Endothelial cell (in vitro differentiated cells): ENCODE measurements around the gene EFCAB14. TPM values are rescaled to one million over a fixed set of nuclear protein-coding genes. Genes with fewer than 3 reads are reported as not detected.

Experiments
- DNase-seq: peaks from one replicate; pipeline ENCODE4 v3.0.0; 2021; ENCODE audit warnings: low spot score
- H3K27ac Mint-ChIP-seq: one replicate; pipeline ENCODE4 v1.8.0; 2021; ENCODE audit warnings: mixed read lengths, inconsistent platforms; ENCODE audit not compliant: unreplicated experiment
- H3K27me3 Mint-ChIP-seq: one replicate; pipeline ENCODE4 v1.8.0; 2021; ENCODE audit warnings: mild to moderate bottlenecking, moderate library complexity, mixed read lengths, inconsistent platforms; ENCODE audit not compliant: unreplicated experiment
- H3K36me3 Mint-ChIP-seq: one replicate; pipeline ENCODE4 v1.8.0; 2021; ENCODE audit warnings: mild to moderate bottlenecking, low read depth, mixed read lengths, inconsistent platforms; ENCODE audit not compliant: unreplicated experiment
- H3K4me1 Mint-ChIP-seq: one replicate; pipeline ENCODE4 v1.8.0; 2021; ENCODE audit warnings: mild to moderate bottlenecking, mixed read lengths, inconsistent platforms; ENCODE audit not compliant: unreplicated experiment
- H3K4me3 Mint-ChIP-seq: one replicate; pipeline ENCODE4 v1.8.0; 2021; ENCODE audit warnings: mild to moderate bottlenecking, mixed read lengths, inconsistent platforms; ENCODE audit not compliant: unreplicated experiment
- H3K9me3 Mint-ChIP-seq: one replicate; pipeline ENCODE4 v1.8.0; 2021; ENCODE audit warnings: mixed read lengths, inconsistent platforms; ENCODE audit not compliant: unreplicated experiment
- CTCF ChIP-seq: fragments of 200-600 bp; sonication (generic); IDR thresholded peaks from one replicate; pipeline ENCODE4 v1.5.0; 2021; ENCODE audit warnings: antibody characterized with exemption; ENCODE audit not compliant: unreplicated experiment
- long read RNA-seq: library from polyadenylated mRNA; unstranded; transcript quantifications from one replicate; pipeline ENCODE4 v2.0.0, GENCODE V29; 2020; ENCODE audit not compliant: unreplicated experiment
- total RNA-seq: library from RNA; stranded (reverse); fragmentation: NEBNext Ultra II Directional; extraction: Animal tissue kit (Norgen Biotek cat#: 25700); gene quantifications from one replicate; pipeline ENCODE4 v1.2.1, GENCODE V29; 2021; ENCODE audit not compliant: unreplicated experiment

Gene EFCAB14
- total RNA-seq = 325 TPM
- long read RNA-seq, full-length matches to known transcripts = 36 of 86 reads
- long read RNA-seq, partial matches to known transcripts = 13 of 86 reads
- long read RNA-seq, other reads (novel, unspliced or antisense) = 37 of 86 reads

GRCh38 chr1:46718727-46719622 is at the start of gene EFCAB14:
Gene EFCAB14 (minus strand): TSS chr1:46719114. CDS start chr1:46718087, 1,027 bp downstream.
- H3K9me3 Mint-ChIP-seq = no peaks in the 10 kb centered on the region
- H3K27me3 Mint-ChIP-seq = no peaks in the 10 kb centered on the region
- H3K4me1 Mint-ChIP-seq = peaks cover 63% of the 10 kb centered on the region
- DNase-seq = peak; percentile 97
- peak within 1 kb of the TSS; percentile 97 for H3K4me3 Mint-ChIP-seq
- peak within 1 kb of the TSS; percentile 76 for H3K27ac Mint-ChIP-seq
- no peak for TF ChIP-seq CTCF
- H3K36me3 Mint-ChIP-seq = peaks cover 40% of the 10 kb centered on the region

- Mint-ChIP-seq H3K27me3 (no peaks in the 10 kb centered on the region), H3K36me3 (peaks cover 14% of the 10 kb centered on the region), H3K9me3 (peaks cover 18% of the 10 kb centered on the region), H3K27ac (no peak overlapping the region), H3K4me3 (no peak overlapping the region), H3K4me1 (no peaks in the 10 kb centered on the region)
- DNase-seq = no peak
- TF ChIP-seq CTCF = no peak
Observed at GRCh38 chr1:46768445-46768844, 49.5 kb upstream of the EFCAB14 start.

GRCh38 chr1:46767649-46768282 is 48.9 kb upstream of the EFCAB14 start:
- DNase-seq = no peak
- Mint-ChIP-seq H3K36me3 (peaks cover 14% of the 10 kb centered on the region), H3K27ac (no peak overlapping the region), H3K27me3 (no peaks in the 10 kb centered on the region), H3K4me1 (no peaks in the 10 kb centered on the region), H3K9me3 (peaks cover 18% of the 10 kb centered on the region), H3K4me3 (no peak overlapping the region)
- no peak for TF ChIP-seq CTCF

DNA sequence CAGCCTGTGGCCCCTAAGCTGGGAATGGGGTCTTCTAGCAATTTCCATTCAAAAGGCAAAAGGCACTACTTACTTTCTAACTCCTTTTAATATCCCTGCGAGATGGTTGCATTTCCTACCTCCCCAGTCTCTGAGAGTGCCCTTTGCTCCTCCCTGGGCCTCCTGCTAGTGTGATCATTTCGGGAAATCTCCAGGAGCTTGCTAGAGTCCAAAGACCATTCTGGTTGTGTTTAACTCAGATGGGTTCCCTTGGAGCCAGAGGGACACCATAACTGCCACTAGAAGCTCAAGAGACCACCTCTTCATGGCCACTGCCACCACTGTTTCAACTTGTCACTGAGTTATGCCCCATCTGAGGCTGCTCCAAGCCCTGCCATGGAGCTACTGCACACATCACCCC is 45.5 kb upstream of the EFCAB14 start:
- Mint-ChIP-seq H3K27ac (no peak overlapping the region), H3K4me3 (no peak overlapping the region), H3K4me1 (no peaks in the 10 kb centered on the region), H3K9me3 (no peaks in the 10 kb centered on the region), H3K36me3 (peaks cover 3% of the 10 kb centered on the region), H3K27me3 (peaks cover 3% of the 10 kb centered on the region)
- TF ChIP-seq CTCF = no peak
- no peak for DNase-seq
